Anterior cingulate cortex (tissue), 58 donors: ENCODE data around the gene PARD3B.

Experiments used
- DNase-seq, 58 donors: peaks; one replicate each; lab custom pipeline; 2025; lab: John Stamatoyannopoulos, UW

PARD3B gene

GRCh38 chr2:204920776-204921175, 375.5 kb downstream of the PARD3B start:
- DNase-seq = no peak

- DNase-seq = no peak
These were observed 378.7 kb downstream of the PARD3B start for GRCh38 chr2:204923957-204924356.

- no peak for DNase-seq
These were observed 386.3 kb downstream of the PARD3B start for GRCh38 chr2:204931562-204931961.

GRCh38 chr2:204933735-204934374, 388.6 kb downstream of the PARD3B start:
- DNase-seq = no peak

DNA sequence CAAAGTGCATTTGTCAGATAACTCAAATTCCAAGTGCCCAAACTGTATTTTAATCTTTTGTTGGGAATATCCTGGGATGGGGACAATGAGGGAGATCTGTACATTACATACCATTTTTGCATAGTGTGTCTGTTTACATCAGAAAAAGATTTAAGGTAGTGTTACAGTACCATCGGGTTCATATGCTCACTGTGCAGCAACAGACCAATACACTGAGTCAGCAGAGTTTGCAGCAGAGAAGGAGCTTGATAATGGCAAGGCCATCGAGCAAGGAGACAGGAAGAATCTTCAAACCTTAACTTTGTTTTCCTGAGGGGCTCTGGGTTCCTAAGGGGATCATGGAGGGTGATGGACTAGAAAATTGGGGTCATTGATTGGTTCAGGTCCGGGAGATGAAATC, 399.7 kb downstream of the PARD3B start:
- DNase-seq = no peak

GRCh38 chr2:204945376-204945775, 400.1 kb downstream of the PARD3B start:
- no peak for DNase-seq

DNA sequence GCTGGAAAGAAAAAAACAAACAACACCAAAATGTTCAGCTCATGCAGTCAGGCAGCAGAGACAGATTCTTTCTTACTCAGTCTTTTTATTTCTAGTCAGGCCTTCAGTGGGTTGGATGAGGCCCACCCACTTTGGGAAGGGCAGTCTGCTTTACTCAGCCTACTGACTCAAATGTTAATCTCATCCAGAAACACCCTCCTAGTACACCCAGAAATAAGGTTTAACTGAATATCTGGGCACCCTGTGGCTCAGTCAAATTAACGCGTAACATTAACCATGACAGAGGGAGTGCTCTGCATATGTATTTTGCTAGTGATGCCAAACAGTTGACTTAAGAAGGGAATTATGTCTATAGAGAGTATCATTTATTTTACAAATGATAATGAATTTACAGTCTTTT, 401.6 kb downstream of the PARD3B start:
- no peak for DNase-seq

GRCh38 chr2:204947405-204947804, 402.1 kb downstream of the PARD3B start:
- no peak for DNase-seq

- DNase-seq = no peak
These were observed 402.9 kb downstream of the PARD3B start for GRCh38 chr2:204948024-204948763.

DNA sequence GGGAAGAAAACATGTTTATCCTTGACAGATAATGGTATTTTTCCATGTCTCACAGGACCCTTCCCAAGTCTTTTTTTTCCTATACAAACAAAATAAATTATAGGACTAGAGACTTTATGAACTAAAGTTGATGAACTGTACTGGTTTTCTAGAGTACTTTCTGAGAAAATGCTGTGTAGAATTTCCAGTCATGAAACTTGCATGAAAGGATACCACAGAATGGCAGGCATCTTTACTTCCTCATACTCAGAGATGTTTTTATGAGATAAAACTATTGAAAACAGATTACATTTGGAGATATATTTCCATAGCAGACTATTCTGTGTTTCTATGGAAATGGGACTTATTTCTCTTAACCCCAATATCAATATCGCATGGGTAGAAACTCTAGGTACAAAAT, 403.5 kb downstream of the PARD3B start:
- no peak for DNase-seq

DNA sequence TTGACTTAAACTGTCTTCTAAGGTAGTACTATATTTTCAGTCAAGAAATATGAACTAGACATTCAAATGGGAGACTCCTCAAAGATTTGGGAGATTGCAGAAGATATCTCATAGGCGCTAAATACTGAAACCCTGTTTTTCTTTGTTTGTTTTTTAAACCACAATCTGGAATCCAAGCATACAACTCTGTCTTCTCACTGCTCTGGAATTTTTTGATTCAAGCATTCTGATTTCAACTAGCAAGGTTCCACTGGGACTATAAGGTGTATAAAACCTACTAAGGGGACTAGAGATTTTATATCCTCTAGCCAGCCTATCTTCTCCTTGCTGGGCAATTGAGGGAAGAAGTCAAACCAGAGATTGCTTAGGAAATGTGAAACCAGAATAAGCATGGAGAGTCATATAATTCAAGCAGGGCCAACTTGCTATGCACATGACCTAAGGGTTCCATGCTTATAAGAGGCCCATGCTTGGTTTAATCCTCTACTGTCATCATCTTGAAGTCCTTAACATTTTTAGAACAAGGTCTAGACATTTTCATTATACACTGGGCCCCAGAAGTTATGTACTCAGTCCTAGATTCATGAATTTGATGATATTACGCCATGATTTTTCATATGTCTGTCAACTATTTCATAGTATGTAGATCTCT, 405.5 kb downstream of the PARD3B start:
- DNase-seq = no peak

DNA sequence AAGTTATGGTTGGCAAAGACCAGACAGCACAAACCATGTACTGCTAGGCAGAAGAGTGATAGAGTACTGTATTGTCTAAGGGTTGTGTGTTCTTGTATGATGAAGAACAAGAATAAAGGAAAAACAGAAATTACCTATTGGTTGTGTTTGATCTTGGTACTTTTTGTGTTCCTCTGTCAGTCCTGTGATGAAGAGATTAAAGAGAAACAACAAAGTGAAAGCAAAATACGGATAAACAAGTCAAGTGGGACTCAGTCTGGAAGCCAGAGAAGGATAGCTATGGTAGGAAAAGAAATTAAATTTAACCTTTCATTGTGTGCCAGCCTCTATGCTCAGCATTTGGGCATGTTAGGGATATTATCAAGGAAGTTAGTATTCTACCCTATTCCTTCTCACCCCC, 413.1 kb downstream of the PARD3B start:
- DNase-seq = no peak

DNA sequence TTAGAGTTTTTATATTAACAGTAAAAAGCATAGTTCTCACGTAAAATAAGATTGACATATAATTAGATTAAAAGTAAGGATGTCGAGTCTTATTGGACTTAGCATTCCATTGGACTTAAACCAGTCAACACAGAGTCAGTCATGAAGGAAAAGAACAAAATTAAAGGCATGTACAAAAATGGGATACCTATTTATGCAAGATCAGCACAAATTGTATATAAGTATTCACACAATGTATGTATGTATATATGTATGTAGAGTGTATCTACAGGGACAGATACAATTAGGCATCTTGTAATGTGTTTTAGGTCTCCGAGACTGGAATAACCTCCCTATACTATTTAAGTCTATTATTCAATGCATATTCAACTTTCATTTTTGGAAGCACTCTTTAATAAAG, 419.1 kb downstream of the PARD3B start:
- DNase-seq = no peak

DNA sequence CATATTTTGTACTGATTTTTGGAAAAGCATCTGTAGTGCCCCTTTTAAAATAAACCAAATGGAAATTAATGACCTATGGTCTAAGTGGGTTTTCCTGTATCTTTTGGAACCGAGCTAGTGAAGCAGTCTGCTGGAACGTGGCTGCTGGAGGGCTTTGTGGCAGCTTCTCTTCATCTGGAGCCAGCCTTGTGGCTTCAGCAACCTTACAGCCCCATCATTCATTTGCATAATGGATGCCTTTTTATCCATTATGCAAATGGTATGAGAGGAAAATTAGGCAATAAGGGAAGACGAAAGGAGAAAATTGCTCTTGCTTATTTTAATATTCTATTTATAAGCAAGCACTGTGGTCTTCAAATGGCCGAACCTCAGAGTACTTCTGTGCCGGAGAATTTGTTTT, 421.0 kb downstream of the PARD3B start:
- no peak for DNase-seq

- DNase-seq = peak in 15 of 58 donors; percentile 0 to 52 (median 5)
These were observed 422.1 kb downstream of the PARD3B start for GRCh38 chr2:204967199-204967960.

DNA sequence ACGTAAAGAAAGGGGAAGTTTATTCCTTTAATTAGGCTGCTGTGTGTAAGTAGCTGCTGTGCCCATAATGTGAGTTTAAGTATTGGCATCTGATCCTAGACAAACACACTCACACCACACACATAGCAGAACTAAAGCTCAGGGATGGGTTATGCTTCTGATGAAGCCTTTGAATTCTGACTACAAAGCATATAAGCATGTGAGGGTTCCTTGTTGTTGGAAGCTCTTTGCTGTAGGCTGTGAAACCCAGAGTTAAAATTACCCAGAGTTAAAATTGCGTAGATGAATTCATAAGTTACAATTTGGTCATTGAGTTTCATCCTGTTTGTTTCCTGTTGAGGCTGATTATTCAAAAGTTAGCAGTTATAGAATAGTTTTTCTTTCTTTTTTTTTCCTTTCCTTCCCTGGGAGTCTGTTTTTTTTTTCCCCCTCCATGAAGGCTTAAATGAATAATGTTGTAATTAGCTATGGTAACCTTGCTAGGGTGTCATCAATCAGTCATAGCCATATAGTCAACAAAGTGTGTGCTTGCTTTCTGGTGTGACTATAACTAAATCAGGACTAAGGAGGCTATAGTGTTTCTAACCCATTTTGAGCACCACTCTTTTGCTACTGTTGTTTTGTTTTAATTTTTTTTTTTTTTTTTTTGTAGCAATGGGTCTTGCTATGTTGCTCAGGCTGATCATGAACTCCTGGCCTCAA, 426.1 kb downstream of the PARD3B start:
- no peak for DNase-seq

GRCh38 chr2:204972161-204972560, 426.9 kb downstream of the PARD3B start:
- DNase-seq = no peak

DNA sequence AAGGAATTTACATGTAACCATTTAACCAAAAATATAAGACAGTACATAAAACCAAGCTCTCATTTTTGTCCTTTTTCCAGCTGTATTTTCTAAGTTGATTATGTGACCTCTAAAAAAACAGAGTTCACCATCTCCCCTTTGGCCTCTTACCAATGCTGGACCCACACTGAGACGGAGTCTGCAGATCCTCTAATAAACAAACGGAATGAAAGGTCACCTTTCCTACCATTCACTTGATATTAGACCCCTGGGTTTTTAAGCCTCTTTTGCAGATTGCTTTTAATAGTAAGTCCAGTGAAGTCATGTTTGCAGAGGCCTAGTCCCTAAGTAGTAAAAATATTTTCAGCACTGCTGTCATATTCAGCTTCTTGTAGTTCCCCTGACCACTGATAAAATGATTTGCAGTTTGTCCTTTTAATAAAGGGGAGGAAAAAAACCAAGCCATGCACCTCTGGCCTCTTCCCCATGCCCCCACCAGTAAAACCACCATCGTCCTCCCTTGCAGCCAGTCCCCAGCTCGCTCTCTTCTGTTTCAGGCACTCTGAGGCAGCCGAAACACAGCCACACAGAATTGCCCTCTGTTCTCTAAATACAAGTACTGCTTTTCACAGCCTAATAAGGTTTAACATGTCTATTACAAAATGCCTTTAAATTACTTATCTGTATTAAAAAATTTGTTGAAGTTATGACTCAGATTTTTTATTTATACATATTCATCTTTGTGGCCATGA, 427.5 kb downstream of the PARD3B start:
- DNase-seq = peak in 12 of 58 donors; percentile 0 to 16 (median 4)

DNA sequence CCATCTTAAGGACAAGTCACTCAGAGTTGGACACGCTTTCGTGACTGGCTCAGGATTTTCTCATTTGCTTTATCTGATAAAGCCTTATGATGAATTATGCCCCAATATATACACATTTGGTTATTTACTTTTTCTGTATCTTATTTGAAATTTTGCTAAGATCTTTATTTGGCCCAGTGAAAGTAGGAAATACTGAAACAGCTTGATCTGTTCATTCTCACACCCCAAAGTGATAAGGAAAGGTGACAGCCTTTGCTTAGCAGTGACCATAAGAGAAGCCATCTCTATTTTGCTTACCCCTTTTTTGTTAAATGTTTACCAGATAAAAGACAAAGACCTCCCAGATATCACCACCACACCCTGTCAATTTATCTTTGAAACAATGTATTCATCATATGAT, 428.3 kb downstream of the PARD3B start:
- DNase-seq = no peak

GRCh38 chr2:204974487-204974886, 429.2 kb downstream of the PARD3B start:
- DNase-seq = no peak
